Peyer's patch (tissue), 4 donors: Measurements from ENCODE around the gene SKIL.

Experiments
- CTCF ChIP-seq, 6 experiments: fragments of 450-650 bp in 4 of 6; fragments of 200-600 bp in 2 of 6; sonication (generic) in 1 of 6; IDR thresholded peaks; one replicate each; pipeline ENCODE4 v1.5.1; 2017 to 2019; ENCODE audit warnings: antibody characterized with exemption in 6 of 6, mild to moderate bottlenecking in 3 of 6, moderate library complexity in 1 of 6
- POLR2A ChIP-seq, 2 donors: fragments of 450-650 bp; IDR thresholded peaks; one replicate each; pipeline ENCODE4 v1.5.1; 2017; ENCODE audit warnings: antibody characterized with exemption in 2 of 2, mild to moderate bottlenecking in 2 of 2, moderate library complexity in 2 of 2

DNA sequence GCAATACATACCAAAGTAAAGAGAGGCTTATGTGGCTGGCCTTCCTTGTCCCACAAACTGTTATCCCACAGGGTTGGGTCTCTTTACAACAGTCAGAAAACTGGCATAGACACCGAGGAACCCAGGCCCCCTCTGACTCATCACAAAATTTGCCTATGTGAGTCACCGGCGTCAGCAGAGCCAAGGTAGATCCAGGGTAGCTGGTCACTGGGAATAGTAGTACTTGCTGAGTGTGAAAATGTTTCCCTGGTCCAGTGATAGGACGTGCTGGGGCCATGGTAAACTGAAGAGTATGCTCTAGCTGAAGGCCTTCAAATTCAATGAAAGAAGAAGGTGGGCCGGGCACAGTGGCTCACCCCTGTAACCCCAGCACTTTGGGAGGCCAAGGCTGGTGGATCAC is 27.1 kb upstream of the SKIL start:
- TF ChIP-seq CTCF (IDR thresholded peaks at IDR 0.05) (no peak), POLR2A (IDR thresholded peaks at IDR 0.05) (no peak)
